ENCODE measurements around the gene HCRTR2. TPM values are rescaled to one million over a fixed set of nuclear protein-coding genes. Genes with fewer than 3 reads are reported as not detected.

HCRTR2 gene
- total RNA-seq, 1 donor from 2014 or later = not detected

Other genes starting within 250 kb of the HCRTR2 start
- not detected in 2 replicates for gene GFRAL, start 153.0 kb downstream of the HCRTR2 start, total RNA-seq